Left lobe of liver (tissue), 2 donors: ENCODE data around the gene TAC4. TPM values are rescaled to one million over a fixed set of nuclear protein-coding genes. Genes with fewer than 3 reads are reported as not detected.

ENCODE experiments used
- ATAC-seq: fragments of 200-7000 bp; cut with Tn5 transposase; one replicate; pipeline ENCODE4 v1.9.1; 2020; ENCODE audit warnings: mild to moderate bottlenecking, moderate library complexity
- DNase-seq: peaks from one replicate; pipeline ENCODE4 v3.0.0-alpha.2; 2020; ENCODE audit warnings: low spot score
- total RNA-seq: library from RNA; stranded (reverse); gene quantifications from one replicate; pipeline ENCODE4 v1.2.1, GENCODE V29; 2021
- donor health status: DM: no; HTN: no; CAD: no; lungs with moderate emphysema.
- donor health status: DM: no; HTN: yes; CAD: no.

TAC4 gene
- not detected for total RNA-seq

- no peak for ATAC-seq
Observed at GRCh38 chr17:49848019-49848473, at the start of gene TAC4. Gene TAC4 (minus strand): TSS chr17:49848069. CDS start chr17:49848017, 52 bp downstream.

GRCh38 chr17:49896860-49897259, 49.0 kb upstream of the TAC4 start:
- ATAC-seq (no peak), DNase-seq (no peak)

More at GRCh38 chr17:49848019-49848473, at the start of gene TAC4:
- DNase-seq = no peak

GRCh38 chr17:49896222-49896621, 48.4 kb upstream of the TAC4 start:
- DNase-seq (no peak), ATAC-seq (no peak)

GRCh38 chr17:49895812-49896211, 47.9 kb upstream of the TAC4 start:
- no peak for ATAC-seq
- no peak for DNase-seq

GRCh38 chr17:49894761-49895160, 46.9 kb upstream of the TAC4 start:
- ATAC-seq (no peak), DNase-seq (no peak)

- ATAC-seq (no peak), DNase-seq (no peak)
Observed at GRCh38 chr17:49891694-49892389, 44.0 kb upstream of the TAC4 start.

GRCh38 chr17:49891271-49891670, 43.4 kb upstream of the TAC4 start:
- DNase-seq = no peak
- ATAC-seq = peak; percentile 17

- DNase-seq = no peak
- ATAC-seq = no peak
Observed at GRCh38 chr17:49890852-49891251, 43.0 kb upstream of the TAC4 start.

- ATAC-seq = no peak
Observed at GRCh38 chr17:49890077-49890821, 42.4 kb upstream of the TAC4 start.

GRCh38 chr17:49889500-49889899, 41.6 kb upstream of the TAC4 start:
- ATAC-seq (no peak), DNase-seq (no peak)

More at GRCh38 chr17:49890077-49890821, 42.4 kb upstream of the TAC4 start:
- no peak for DNase-seq

- ATAC-seq (no peak), DNase-seq (no peak)
Observed at GRCh38 chr17:49887744-49888360, 40.0 kb upstream of the TAC4 start.

GRCh38 chr17:49887086-49887743, 39.3 kb upstream of the TAC4 start:
- no peak for ATAC-seq
- no peak for DNase-seq

- DNase-seq (no peak), ATAC-seq (no peak)
Observed at GRCh38 chr17:49886036-49886435, 38.2 kb upstream of the TAC4 start.

- ATAC-seq (no peak), DNase-seq (no peak)
Observed at GRCh38 chr17:49882434-49882833, 34.6 kb upstream of the TAC4 start.

- DNase-seq (no peak), ATAC-seq (no peak)
Observed at GRCh38 chr17:49881054-49881402, 33.2 kb upstream of the TAC4 start.

GRCh38 chr17:49880291-49881053, 32.6 kb upstream of the TAC4 start:
- ATAC-seq (peak; percentile 98), DNase-seq (peak; percentile 73)

- DNase-seq = no peak
Observed at GRCh38 chr17:49878931-49879904, 31.3 kb upstream of the TAC4 start.

GRCh38 chr17:49875685-49876084, 27.8 kb upstream of the TAC4 start:
- ATAC-seq (no peak), DNase-seq (no peak)

More at GRCh38 chr17:49878931-49879904, 31.3 kb upstream of the TAC4 start:
- no peak for ATAC-seq

GRCh38 chr17:49874911-49875310, 27.0 kb upstream of the TAC4 start:
- DNase-seq (no peak), ATAC-seq (no peak)
